Type B pancreatic cell (in vitro differentiated cells): Measurements from ENCODE around the gene OR1K1. TPM values are rescaled to one million over a fixed set of nuclear protein-coding genes. Genes with fewer than 3 reads are reported as not detected.
"Not testable (repeated sequence)": the region's sequence is repeated elsewhere in the genome, so short reads cannot be mapped to it uniquely, and the experiment has no call there.

ENCODE experiments used
- DNase-seq: peaks from one replicate; pipeline ENCODE4 v3.0.0; 2021; ENCODE audit warnings: mixed read lengths; ENCODE audit not compliant: unreplicated experiment; ENCODE audit errors: extremely low spot score
- H3K27ac Mint-ChIP-seq: 2 replicates; pipeline ENCODE4 v1.8.0; 2021; ENCODE audit warnings: mild to moderate bottlenecking, mixed read lengths
- H3K27me3 Mint-ChIP-seq: 2 replicates; pipeline ENCODE4 v1.8.0; 2021; ENCODE audit warnings: mixed read lengths
- H3K36me3 Mint-ChIP-seq: 2 replicates; pipeline ENCODE4 v1.8.0; 2021; ENCODE audit warnings: mixed read lengths
- H3K4me1 Mint-ChIP-seq: one replicate; pipeline ENCODE4 v1.8.0; 2021; ENCODE audit warnings: mixed read lengths; ENCODE audit not compliant: unreplicated experiment
- H3K4me3 Mint-ChIP-seq: 2 replicates; pipeline ENCODE4 v1.8.0; 2021; ENCODE audit warnings: mild to moderate bottlenecking, mixed read lengths
- H3K9me3 Mint-ChIP-seq: 2 replicates; pipeline ENCODE4 v1.8.0; 2021; ENCODE audit warnings: mixed read lengths
- total RNA-seq: library from RNA; stranded (reverse); gene quantifications from 2 replicates; pipeline ENCODE4 v1.2.1, GENCODE V29; 2021; ENCODE audit warnings: low replicate concordance
- TF ChIP-seq, protein P1 (sequence below): fragments of 200-600 bp; sonication (generic); conservative IDR thresholded peaks from 2 replicates; pipeline ENCODE4 v1.5.0; 2021; ENCODE audit warnings: antibody characterized with exemption, mild to moderate bottlenecking

OR1K1 gene
- total RNA-seq, 1 donor from 2014 or later: not detected

DNA sequence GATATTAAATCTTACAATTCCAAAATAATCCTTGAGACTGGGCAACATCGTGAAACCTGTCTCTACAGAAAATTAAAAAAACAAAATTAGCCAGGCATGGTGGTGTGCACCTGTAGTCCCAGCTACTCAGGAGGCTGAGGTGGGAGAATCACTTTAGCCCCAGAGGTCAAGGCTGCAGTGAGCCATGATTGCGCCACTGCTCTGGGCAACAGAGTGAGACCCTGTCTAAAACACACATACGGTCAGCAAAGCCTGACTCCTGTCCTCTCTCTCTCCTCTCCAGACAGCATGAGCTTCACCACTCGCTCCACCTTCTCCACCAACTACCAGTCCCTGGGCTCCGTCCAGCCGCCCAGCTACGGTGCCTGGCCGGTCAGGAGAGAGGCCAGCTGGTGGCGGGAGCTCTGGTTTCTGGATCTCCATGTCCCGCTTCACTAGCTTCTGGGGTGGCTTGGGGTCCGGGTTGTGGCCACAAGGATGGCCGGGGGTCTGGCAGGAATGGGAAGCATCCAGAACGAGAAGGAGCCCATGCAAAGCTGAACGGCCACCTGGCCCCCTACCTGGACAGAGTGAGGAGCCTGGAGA, 37.4 kb downstream of the OR1K1 start:
- DNase-seq: no peak
- Mint-ChIP-seq H3K9me3 (peaks cover 7% of the 10 kb centered on the region), H3K27me3 (peaks cover 3% of the 10 kb centered on the region), H3K4me1 (no peaks in the 10 kb centered on the region), H3K4me3 (no peak overlapping the region), H3K36me3 (no peaks in the 10 kb centered on the region), H3K27ac (no peak overlapping the region)
- TF ChIP-seq, protein P1, sequence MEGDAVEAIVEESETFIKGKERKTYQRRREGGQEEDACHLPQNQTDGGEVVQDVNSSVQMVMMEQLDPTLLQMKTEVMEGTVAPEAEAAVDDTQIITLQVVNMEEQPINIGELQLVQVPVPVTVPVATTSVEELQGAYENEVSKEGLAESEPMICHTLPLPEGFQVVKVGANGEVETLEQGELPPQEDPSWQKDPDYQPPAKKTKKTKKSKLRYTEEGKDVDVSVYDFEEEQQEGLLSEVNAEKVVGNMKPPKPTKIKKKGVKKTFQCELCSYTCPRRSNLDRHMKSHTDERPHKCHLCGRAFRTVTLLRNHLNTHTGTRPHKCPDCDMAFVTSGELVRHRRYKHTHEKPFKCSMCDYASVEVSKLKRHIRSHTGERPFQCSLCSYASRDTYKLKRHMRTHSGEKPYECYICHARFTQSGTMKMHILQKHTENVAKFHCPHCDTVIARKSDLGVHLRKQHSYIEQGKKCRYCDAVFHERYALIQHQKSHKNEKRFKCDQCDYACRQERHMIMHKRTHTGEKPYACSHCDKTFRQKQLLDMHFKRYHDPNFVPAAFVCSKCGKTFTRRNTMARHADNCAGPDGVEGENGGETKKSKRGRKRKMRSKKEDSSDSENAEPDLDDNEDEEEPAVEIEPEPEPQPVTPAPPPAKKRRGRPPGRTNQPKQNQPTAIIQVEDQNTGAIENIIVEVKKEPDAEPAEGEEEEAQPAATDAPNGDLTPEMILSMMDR: no peak

DNA sequence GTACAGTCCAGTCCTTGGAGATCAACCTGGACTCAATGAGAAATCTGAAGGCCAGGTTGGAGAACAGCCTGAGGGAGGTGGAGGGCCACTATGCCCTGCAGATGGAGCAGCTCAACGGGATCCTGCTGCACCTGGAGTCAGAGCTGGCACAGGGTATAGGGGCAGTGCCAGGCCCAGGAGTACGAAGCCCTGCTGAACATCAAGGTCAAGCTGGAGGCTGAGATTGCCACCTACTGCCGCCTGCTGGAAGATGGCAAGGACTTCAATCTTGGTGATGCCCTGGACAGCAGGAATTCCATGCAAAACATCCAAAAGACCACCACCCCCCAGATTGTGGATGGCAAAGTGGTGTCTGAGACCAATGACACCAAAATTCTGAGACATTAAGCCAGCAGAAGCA, 38.5 kb downstream of the OR1K1 start:
- H3K27ac Mint-ChIP-seq, H3K4me1 Mint-ChIP-seq, DNase-seq, H3K27me3 Mint-ChIP-seq, H3K36me3 Mint-ChIP-seq, H3K4me3 Mint-ChIP-seq: not testable (repeated sequence)
- peaks cover 10% of the 10 kb centered on the region for H3K9me3 Mint-ChIP-seq

DNA sequence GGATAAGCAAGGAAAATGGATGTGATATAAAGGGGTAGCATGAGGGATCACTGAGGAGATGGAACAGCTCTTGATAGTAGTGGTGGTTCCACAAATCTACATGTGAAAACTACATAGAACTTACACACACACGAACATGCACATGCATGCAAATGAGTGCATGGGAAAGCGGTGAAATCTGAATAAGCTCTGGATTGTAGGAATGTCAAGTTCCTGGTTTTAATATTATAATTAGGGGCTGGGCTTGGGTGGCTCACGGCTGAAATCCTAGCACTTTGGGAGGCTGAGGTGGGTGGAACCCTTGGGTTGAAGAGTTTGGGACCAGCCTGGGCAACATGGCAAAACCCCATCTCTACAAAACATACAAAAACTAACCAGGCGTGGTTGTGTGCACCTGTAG, 41.6 kb downstream of the OR1K1 start:
- Mint-ChIP-seq H3K4me1 (no peaks in the 10 kb centered on the region), H3K4me3 (no peak overlapping the region)

DNA sequence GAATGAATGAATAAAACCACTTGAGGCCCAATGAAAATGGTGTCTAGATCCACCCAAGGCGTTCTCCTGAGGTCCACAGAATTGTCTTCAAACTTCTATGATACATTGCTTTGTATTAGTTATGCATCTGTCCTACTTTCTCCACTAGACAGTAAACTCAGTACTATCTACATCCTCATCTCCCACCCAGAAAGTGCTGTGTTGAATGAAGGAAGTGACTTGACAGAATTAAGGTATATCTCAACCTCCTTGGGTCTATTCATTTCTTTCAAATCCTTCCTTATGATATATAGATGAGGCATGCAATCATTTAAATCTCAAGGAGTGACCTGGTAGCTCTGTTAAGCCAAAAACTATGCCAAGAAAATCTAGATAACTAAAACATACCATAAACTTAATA, 44.2 kb downstream of the OR1K1 start:
- H3K9me3 Mint-ChIP-seq: peaks cover 10% of the 10 kb centered on the region
- H3K4me1 Mint-ChIP-seq: no peaks in the 10 kb centered on the region
- TF ChIP-seq, protein P1: no peak
- peaks cover 24% of the 10 kb centered on the region for H3K36me3 Mint-ChIP-seq
- DNase-seq: no peak
- H3K4me3 Mint-ChIP-seq: no peak overlapping the region
- H3K27ac Mint-ChIP-seq: no peak overlapping the region
- peaks cover 3% of the 10 kb centered on the region for H3K27me3 Mint-ChIP-seq

More for the DNA sequence above, 41.6 kb downstream of the OR1K1 start:
- TF ChIP-seq, protein P1: no peak
- Mint-ChIP-seq H3K9me3 (peaks cover 10% of the 10 kb centered on the region), H3K36me3 (peaks cover 17% of the 10 kb centered on the region), H3K27ac (no peak overlapping the region), H3K27me3 (peaks cover 3% of the 10 kb centered on the region)
- DNase-seq: no peak

DNA sequence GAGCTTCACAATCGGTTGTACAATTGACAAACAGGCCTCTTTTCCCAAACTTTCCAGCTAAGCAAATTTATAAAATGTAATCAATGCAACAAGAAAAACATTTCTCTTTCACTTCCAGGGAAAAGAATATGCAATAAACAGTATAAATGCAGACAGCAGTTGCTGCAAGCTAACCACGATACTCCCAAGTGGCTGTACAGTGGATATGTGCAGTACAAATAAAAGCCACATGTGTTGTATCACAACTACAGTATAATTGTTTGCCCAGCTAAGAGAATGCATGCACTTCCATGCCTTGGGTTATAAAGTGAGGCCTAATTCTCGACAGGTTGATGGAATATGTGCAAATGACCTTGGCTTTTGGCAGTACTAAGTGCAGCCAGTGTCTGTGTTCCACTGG, 45.2 kb downstream of the OR1K1 start:
- TF ChIP-seq, protein P1: no peak
- Mint-ChIP-seq H3K27me3 (no peaks in the 10 kb centered on the region), H3K36me3 (peaks cover 28% of the 10 kb centered on the region), H3K4me1 (no peaks in the 10 kb centered on the region), H3K9me3 (peaks cover 3% of the 10 kb centered on the region), H3K4me3 (no peak overlapping the region), H3K27ac (no peak overlapping the region)
- no peak for DNase-seq

DNA sequence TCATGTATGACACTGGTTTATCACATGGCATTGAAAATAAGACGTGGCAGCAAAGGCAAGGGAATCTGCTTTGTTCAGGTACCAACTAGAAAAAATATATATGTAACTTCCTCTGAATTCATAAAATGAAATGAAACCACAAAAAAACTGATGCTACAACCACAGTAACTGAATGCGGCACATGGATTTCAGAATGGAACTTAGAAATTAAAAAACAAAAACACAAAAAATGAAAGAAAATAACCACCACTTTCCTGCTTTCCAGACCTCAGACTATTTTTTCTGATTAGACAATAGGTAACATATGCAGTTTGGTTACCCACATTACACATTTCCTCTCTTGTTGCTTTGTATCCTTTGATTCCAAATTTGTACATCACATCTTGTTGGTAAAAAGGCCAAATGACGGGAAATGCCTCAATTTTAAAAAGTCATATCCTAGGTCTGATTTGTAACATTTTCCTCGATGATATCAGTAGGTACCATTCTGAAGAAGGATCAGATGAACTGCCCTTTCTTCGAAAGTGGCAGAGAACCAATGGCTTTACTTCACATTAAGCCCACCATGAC, 46.5 kb downstream of the OR1K1 start:
- Mint-ChIP-seq H3K36me3 (peaks cover 37% of the 10 kb centered on the region), H3K27me3 (no peaks in the 10 kb centered on the region), H3K4me3 (no peak overlapping the region), H3K4me1 (no peaks in the 10 kb centered on the region), H3K9me3 (peaks cover 3% of the 10 kb centered on the region), H3K27ac (no peak overlapping the region)
- no peak for DNase-seq
- TF ChIP-seq, protein P1: no peak
